Esophagus muscularis mucosa (tissue), 3 donors: ENCODE results near the gene FANCC.

Experiments used
- CTCF ChIP-seq, 3 experiments: fragments of 200-600 bp in 2 of 3; fragments of 450-650 bp in 1 of 3; sonication (generic) in 2 of 3; IDR thresholded peaks; one replicate each; pipeline ENCODE4 v1.5.1; 2017 to 2019; ENCODE audit warnings: antibody characterized with exemption in 3 of 3, mild to moderate bottlenecking in 2 of 3, moderate library complexity in 1 of 3
- POLR2A ChIP-seq: fragments of 450-650 bp; IDR thresholded peaks from one replicate; pipeline ENCODE4 v1.6.1; 2017; ENCODE audit warnings: antibody characterized with exemption, moderate library complexity, mild to moderate bottlenecking, low read depth
- POLR2AphosphoS5 ChIP-seq, 2 donors: sonication (generic); formaldehyde crosslinking; IDR thresholded peaks; one replicate each; pipeline ENCODE4 v1.6.1; 2017; ENCODE audit warnings: antibody characterized with exemption in 2 of 2

GRCh38 chr9:95343725-95344287, 26.3 kb upstream of the FANCC start:
- no peak for TF ChIP-seq CTCF (IDR thresholded peaks at IDR 0.05)
- no peak for TF ChIP-seq POLR2AphosphoS5 (IDR thresholded peaks at IDR 0.05)
- no peak for TF ChIP-seq POLR2A
